NCI-H69 (cell line): ENCODE data around the gene MORN1.

ENCODE experiments used
- DNase-seq: peaks from one replicate; lab custom pipeline; 2025; lab: John Stamatoyannopoulos, UW

Gene MORN1

GRCh38 chr1:2419416-2419815, 28.1 kb upstream of the MORN1 start:
- no peak for DNase-seq

- DNase-seq = no peak
Measured at GRCh38 chr1:2418791-2419320, 27.5 kb upstream of the MORN1 start.

GRCh38 chr1:2417833-2418225, 26.5 kb upstream of the MORN1 start:
- DNase-seq = no peak

- no peak for DNase-seq
Measured at GRCh38 chr1:2417083-2417832, 25.9 kb upstream of the MORN1 start.

GRCh38 chr1:2416403-2416802, 25.0 kb upstream of the MORN1 start:
- DNase-seq = peak; percentile 24

- DNase-seq = peak; percentile 15
Measured at GRCh38 chr1:2415801-2416208, 24.5 kb upstream of the MORN1 start.

- DNase-seq = peak; percentile 3
Measured at GRCh38 chr1:2415337-2415736, 24.0 kb upstream of the MORN1 start.

GRCh38 chr1:2414297-2414958, 23.1 kb upstream of the MORN1 start:
- peak; percentile 64 for DNase-seq

- no peak for DNase-seq
Measured at GRCh38 chr1:2413495-2414296, 22.3 kb upstream of the MORN1 start.

GRCh38 chr1:2412773-2413494, 21.6 kb upstream of the MORN1 start:
- peak; percentile 76 for DNase-seq

GRCh38 chr1:2412395-2412772, 21.0 kb upstream of the MORN1 start, which contains the start of gene PEX10:
TSS of gene PEX10 (minus strand) at chr1:2412564. CDS start at chr1:2412502, 62 bp downstream.
- peak; percentile 94 for DNase-seq

- no peak for DNase-seq
Measured at GRCh38 chr1:2411801-2412394, 20.5 kb upstream of the MORN1 start.

GRCh38 chr1:2409745-2410144, 18.4 kb upstream of the MORN1 start:
- no peak for DNase-seq

- DNase-seq = no peak
Measured at GRCh38 chr1:2408859-2409276, 17.5 kb upstream of the MORN1 start.

GRCh38 chr1:2408456-2408855, 17.1 kb upstream of the MORN1 start:
- DNase-seq = no peak

- no peak for DNase-seq
Measured at GRCh38 chr1:2407991-2408275, 16.6 kb upstream of the MORN1 start.

- no peak for DNase-seq
Measured at GRCh38 chr1:2407166-2407990, 16.0 kb upstream of the MORN1 start.

- DNase-seq = peak; percentile 18
Measured at GRCh38 chr1:2406451-2407041, 15.2 kb upstream of the MORN1 start.

- DNase-seq = no peak
Measured at GRCh38 chr1:2405588-2406295, 14.4 kb upstream of the MORN1 start.
